GM20431 (cell line): Measurements from ENCODE around the gene PAPPA.

Experiments
- in situ Hi-C: fragments of 300-500 bp; cut with MseI, MboI; formaldehyde crosslinking; loops from one replicate; pipeline ENCODE4 v1.15.0; 2020; ENCODE audit warnings: low sequenced_read_pairs; ENCODE audit not compliant: unreplicated experiment

Gene PAPPA

GRCh38 chr9:116153765-116154333, at the start of gene PAPPA:
Gene PAPPA (plus strand): TSS chr9:116153791. CDS start chr9:116154173, 382 bp downstream.
- in situ Hi-C loops, result no loop called here

DNA sequence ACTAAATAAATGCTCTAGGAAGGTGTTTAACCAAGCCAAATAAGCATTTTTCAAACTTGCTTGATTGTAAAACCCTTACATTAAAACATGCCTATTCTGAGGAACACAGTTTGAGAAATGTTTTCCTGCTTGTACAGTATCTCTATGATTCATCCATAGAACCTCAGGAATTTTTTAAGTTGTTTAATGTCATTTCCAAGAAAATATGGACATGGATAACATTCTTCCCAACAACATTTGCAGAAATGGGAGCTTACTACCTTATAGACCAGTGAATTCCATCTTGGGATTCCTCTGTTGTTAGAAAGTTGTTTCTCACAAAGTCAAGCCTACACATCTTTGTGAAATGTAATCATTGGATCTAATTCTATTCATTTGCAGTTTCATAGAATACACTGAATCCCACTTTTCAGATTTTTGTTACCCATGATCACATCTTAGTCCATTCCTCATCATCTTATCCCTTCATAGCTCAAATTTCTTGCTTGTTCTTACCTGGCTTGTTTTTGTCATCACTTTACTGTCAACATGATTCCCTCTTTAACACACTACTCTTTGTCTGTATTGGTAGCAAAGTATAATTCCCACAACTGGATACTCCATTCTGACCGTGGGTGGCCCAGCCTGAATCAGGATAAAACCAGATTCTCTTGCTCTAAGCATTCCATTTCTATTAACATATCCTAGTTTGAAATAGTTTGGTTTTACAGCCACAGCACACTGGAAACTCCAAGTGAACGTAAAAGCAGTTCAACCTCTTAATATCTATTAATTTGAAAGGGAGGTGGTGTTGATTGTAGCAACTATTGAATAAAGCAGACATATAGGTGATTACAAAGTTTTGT, 49.4 kb upstream of the PAPPA start:
- in situ Hi-C loops, result no loop called here

GRCh38 chr9:116112236-116112635, 41.4 kb upstream of the PAPPA start:
- in situ Hi-C loops, result no loop called here

DNA sequence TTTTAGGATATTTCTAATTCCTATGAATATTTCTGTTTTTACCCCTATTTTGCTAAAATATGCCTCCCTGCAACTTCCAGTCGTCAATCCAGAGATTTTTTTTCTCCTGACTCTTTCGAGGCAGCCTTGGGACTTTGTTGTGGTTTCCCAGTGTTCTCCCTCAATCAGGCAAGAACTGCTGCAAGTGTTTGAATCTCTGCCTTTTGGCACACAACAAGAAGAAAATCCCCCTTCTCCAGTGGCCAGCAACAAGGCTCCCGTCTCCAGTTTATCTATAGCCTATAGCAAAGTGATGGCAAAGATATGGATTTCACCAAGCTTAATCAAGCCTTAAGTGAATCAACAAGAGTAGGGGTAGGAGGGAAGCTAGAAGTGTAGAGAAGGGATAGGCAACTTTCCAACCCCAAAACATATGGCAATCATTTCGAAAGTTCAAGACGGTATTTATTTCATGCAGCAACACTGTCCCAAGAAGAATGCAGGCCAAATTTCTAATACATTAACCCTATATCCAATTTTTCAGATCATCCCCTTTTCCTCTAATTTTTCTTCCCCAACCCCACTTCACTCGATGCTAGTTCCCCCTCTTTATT, 37.7 kb upstream of the PAPPA start:
- in situ Hi-C loops, result no loop called here

DNA sequence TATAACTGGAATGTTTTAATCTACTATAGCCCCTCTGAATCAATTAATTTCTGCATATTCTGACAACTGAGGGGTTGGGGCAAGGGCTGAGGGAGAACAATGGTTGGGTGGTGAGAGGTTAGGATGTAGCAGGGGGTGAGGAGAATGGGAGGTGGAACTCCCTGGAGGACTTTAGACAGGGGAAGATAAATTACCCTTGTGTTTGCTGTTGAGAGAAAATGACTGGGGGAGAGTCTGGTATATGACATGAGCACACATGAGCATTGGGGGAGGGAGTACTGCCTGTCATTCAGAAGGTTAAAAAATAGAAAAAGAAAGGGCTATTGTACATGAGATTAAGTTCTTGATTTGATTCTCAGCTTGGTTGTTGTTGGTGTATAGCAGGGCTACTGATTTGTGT, 37.2 kb upstream of the PAPPA start:
- in situ Hi-C loops, result no loop called here

DNA sequence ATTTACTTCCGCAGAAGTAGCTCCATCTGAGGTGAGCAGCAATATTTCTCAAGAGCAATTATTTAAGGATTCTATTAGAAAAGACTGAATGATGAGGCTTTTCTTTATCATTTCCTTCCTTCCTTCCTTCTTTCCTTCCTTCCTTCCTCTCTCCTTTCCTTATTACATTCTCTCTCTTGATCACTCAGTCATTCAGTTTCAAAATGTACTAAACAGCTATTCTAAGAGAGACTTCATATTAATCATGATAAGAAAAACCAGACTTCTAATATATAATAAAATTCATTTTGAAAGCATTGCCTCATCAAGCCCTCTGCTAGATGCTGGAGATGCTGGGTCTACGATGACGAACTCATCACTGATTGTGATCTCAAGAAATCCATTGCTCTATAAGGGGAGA, 30.4 kb upstream of the PAPPA start:
- in situ Hi-C loops, result no loop called here

DNA sequence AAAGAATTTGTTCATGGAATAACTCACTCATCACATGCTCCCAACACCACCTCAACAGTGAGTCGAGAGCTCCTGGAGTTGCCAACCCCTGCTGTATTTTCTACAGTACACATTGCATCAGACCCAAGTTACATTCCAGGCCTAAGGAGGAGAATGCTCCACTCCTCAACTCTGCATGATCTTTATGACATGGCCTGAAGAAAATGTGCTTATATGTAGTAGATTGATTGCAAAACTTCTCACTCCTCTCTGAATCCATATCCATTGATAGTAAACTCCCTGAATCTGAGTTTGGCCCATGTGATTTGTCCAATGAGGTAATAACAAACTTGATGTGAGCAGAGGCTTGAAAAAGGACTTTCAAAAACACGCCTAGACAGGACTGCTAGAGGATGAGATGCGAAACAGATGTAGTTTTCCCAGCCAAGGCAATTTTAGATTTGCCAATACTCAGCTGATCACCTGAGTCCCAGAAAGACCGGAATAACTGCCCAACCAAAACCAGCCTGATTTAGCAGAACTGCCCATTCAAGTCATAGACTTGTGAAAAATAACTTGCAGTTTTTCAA, 29.0 kb upstream of the PAPPA start:
- in situ Hi-C loops, result no loop called here

- in situ Hi-C loops, result no loop called here
These were observed 20.4 kb upstream of the PAPPA start for GRCh38 chr9:116133163-116133562.

GRCh38 chr9:116134975-116135374, 18.6 kb upstream of the PAPPA start:
- in situ Hi-C loops, result no loop called here

- in situ Hi-C loops, result no loop called here
These were observed 16.6 kb upstream of the PAPPA start for GRCh38 chr9:116137010-116137409.

- in situ Hi-C loops, result no loop called here
These were observed 16.0 kb upstream of the PAPPA start for GRCh38 chr9:116137581-116137980.

DNA sequence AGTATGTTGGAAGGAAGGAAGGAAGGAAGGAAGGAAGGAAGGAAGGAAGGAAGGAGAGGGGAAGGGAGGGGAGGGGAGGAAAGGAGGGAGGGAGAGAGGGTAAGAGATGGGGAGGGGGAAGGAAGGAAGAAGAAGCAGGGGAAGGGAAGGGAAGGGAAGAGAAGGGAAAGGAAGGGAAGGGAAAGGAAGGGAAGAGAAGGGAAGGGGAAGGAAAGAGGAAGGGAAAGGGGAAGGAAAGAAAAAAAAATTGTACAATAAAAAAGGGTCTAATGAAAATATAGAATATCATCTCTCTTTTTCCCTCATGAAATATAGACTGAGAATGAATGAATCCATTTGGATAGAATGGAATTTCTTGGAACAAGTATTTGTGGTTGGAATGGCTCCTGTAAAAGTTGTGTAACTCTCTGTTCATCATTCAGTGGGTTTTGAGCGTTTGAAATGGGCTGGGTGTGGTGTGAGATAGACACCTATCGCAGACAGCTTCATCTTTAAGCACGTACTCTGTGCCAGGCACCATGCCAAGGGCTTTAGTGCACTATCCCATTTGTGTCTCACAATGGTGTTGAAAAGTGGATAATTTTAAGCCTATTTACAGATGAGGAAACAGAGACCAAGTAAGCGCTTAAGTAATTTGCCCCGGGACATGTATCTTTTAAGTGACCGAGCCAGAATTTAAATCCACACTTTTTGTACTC, 11.6 kb upstream of the PAPPA start:
- in situ Hi-C loops, result no loop called here

DNA sequence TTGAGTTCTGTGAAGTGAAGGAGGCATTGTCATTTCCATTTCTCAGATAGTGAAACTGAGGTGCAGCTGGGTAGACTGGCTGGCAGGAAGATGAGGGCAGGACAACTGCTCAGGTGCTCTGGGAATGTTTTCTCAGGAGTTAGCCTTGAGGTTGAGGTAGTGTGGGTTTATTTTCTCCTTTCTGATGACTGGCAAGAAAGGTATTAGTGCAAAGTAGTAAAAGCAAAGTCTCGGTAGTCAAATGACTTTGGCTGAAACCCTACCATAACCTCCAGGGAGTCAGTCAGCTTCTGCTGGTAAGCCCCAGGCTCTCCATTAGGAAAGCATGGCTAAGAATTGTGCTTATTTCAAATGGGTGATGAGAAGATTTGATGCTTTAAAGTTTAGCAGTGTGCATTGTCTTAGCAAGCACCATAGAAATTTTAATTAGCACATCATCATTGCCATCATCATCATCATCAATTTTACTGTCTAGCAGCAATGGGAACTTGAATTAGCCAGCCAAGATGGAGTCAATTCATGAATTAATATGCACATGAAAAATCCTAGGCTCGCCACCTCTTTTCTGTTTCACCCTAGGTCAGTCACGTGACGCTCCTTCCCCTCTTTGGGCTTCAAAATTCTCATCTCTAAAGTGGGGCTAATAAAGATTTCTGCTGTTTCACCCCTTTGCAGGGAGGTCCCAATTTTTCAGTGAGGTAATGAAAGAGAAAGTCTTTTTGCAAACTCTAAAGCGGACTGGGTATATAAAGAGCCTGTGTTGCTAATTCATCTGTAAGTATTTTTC, 10.7 kb upstream of the PAPPA start:
- in situ Hi-C loops, result no loop called here

DNA sequence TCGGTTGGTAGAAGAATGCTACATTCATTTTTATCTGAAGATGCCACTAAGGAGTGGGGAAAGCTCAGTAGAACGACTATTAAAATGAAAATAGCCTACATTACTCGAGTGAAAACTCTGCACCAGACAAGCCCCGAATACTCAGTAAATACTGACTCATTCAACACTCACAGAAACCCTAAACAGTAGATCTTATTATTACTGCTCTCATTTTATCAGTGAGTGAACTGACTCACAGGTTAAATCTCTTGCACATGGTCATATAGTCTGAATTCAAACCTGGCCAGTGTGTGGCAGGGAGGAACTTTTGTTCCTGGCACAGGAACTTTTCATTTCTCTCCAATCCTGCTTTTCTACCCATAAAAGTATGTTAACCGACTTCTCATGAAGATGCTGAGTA, 9.6 kb upstream of the PAPPA start:
- in situ Hi-C loops, result no loop called here

DNA sequence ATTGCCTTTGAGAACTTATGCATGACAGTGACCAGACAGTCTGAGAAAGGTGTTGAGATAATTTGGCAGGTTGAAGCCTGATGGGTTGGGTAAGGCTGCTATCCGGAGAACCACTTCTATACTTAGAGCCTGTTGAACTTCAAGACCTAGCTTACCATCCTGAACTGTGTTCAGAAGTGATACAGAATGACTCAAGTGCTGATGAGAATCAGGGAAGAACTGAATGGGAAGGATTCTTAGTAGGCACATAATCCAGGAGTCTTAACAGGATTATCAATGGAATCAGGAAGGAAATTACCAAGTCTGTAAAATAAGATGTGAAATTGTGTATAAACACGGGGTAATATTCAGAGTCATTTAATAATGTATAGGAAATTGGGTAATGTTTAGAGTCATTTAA, 9.0 kb upstream of the PAPPA start:
- in situ Hi-C loops, result no loop called here

GRCh38 chr9:116145036-116145435, 8.6 kb upstream of the PAPPA start:
- in situ Hi-C loops, result no loop called here

DNA sequence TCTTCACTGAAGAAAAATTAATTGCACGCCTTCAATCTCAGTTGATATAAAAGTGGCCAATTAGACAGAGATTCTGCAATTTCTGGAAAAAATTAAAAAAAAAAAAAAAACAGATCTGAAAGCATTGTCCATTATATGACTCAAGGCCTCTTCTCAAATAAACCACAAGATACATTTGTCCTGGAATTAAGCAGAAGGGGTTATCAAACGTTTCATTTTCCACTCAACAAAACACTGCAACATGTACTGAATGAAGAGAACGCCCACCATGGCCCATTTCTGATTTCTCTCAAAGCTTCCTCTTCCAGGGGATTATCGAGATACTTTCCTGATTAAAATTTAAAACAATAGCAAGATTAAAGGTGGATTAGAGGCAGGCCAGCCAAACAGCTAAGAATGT, 5.8 kb upstream of the PAPPA start:
- in situ Hi-C loops, result no loop called here

DNA sequence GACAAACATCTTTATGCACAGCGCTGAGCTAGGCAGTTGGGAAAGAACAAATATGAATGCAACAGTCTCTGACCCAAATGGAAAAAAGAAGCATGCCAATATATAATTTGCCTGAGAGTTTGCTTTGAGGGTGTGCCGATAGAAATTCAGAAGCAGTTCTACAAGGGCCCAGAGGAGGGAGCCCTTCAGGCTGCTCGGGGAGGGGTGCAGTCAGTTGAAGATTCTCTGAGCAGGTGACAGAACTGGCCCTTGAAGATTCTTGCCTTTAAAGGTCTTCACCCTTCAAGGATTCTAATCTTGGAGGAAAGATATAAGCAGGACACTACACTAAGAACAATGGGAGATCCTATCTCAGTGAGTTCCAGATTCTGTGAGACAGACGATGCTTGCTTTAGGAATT, 3.7 kb upstream of the PAPPA start:
- in situ Hi-C loops, result no loop called here

- in situ Hi-C loops, result no loop called here
These were observed 2.4 kb upstream of the PAPPA start for GRCh38 chr9:116151199-116151598.

GRCh38 chr9:116151966-116152381, 1.6 kb upstream of the PAPPA start:
- in situ Hi-C loops, result no loop called here
